SW 1271 (cell line): ENCODE measurements around the gene CALM1.

Experiments
- DNase-seq, 2 experiments: peaks; one replicate each; lab custom pipeline; 2025; lab: John Stamatoyannopoulos, UW

The CALM1 gene

DNA sequence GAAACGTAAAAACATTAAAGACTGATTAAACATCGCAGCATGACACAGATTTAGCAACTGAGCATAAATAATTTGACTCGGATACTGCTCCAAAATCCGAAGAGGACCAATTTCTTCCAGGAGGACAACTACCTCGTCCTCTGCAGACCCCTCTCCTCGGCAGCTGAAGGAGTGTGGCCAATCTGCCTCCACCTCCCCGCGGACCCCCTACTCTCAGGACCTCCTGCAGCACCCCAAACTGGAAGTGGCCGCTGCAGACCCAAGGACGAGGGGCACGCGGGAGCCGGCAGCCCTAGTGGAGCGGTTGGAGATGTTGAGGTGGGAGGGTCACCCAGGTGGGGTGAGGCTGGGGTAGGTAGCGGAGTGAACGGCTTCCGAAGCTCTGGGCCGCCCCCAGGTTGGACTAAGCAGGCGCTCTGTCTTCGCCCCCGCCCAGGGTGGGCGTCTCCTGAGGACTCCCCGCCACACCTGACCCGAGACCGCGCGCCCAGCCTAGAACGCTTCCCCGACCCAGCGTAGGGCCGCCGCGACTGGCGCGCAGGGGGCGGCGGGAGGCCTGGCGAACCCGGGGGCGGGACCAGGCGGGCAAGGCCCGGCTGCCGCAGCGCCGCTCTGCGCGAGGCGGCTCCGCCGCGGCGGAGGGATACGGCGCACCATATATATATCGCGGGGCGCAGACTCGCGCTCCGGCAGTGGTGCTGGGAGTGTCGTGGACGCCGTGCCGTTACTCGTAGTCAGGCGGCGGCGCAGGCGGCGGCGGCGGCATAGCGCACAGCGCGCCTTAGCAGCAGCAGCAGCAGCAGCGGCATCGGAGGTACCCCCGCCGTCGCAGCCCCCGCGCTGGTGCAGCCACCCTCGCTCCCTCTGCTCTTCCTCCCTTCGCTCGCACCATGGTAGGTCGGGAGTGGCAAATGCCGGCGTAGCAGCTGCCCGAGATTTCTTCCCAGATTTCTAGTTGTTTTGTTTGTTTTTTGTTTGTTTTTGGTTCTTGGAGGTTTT is at the start of gene CALM1:
TSS of gene CALM1 (plus strand) at position 689 of the 999 bp plus-strand sequence. CDS start at position 891, 202 bp downstream.
- peak; percentile 30 to 83 for DNase-seq

DNA sequence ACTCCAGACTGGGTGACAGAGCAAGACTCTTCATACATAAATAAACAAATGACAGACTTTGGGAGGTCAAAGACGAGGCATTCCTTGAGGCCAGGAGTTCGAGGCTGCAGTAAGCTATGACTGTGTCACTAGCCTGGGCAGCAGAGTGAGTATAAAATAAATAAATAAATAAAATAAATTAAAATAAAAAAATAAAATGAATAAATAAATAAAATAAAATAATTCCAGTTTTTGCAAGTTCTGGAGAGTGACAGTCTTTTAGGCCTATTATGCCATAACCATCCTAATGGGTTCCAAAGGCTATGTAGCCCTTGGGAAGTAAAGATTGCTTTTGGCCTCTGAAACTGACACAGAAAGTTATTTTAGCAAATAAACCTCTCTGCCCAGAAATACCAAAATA is 48.6 kb upstream of the CALM1 start:
- no peak for DNase-seq

DNA sequence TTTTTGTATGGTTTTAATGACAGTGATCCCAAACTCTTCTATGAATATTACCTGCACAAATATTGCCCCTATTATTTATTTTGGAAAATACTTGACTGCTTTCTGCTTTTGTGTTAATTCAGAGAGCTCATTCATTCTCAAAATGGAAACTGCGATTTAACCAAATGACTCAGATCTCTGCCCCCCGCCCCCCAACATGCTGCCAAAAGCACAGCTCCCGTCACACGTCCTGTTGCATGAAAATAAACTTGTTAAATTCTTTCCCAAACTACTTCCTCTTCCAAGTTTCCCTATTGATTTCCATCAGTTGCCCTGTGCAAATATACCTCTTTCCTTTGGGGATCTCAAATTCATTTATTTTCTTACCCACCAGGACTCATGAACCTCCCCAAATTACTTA is 47.1 kb upstream of the CALM1 start:
- DNase-seq, result no peak

DNA sequence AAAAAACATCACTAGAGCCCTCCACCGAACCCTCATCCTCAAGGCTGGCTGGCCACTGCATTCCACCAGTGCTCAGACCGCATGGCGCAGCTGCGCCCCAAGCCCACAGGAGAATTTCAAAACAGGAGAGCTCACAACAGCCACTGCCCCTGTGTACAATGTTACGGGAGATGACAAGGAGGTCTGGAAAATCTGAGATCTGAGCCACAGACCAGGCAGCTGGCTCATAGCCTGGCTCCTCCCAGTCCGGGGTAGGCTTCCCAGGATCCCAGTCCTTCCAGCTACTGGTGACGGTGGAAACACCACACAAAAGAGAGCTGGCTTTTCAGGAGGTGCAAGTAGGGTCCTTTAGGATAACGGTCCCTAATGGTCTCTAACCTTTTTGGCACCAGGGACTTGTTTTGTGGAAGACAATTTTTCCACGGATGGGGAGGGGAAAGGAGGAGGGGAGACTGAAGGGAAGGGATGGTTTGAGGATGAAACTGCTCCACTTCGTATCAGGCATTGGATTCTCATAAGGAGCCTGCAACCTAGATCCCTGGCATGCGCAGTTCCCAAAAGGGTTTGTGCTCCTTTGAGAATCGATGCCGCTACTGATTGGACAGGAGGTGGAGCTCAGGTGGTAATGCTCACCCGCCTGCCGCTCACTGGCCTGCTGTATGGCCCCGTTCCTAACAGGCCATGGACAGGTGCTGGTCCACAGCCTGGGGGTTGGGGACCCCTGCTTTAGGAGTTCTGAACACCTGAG is 42.1 kb upstream of the CALM1 start:
- DNase-seq, result no peak

DNA sequence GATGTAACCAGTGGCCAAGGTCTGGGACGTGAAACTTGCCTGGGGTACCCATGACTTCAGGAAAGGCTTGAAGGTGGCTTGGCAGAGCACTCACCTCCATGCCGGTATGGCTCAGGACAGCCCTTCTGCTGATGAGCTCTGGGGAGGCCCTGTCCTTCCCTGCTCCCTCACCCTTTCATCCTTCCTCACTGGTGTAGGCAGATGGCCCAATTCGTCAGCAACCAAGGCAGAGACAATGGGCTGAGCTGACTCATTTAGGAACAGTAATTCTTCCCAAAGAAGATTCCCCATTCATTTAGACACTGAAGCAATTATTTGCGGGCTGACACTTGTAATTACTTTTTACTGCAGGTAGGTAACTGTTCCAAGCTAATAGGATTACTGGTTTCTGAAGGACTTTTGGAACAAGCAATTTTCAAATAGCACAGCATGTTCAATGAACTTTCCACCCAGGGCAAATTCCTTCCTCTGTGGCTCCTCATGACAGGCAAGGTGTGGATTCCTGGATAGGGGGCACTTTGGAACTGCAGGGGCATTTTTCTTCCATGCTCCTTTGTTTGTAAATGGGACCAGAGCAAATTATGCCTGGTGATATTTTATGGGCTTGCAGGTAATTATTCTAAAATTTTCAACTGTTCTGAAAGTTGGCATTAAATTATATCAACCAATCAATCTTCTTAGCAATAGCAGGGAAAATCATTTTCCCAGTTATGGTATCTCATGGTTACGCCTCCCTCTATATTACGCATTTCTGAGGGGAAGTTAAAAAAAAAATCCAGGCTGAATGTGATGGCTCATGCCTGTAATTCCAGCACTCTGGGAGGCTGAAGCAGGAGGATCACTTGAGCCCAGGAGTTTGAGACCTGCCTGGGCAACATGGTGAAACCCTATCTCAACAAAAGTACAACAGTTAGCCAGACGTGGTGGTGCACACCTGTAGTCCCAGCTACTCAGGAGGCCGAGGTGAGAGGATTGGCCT is 41.0 kb upstream of the CALM1 start:
- no peak for DNase-seq

DNA sequence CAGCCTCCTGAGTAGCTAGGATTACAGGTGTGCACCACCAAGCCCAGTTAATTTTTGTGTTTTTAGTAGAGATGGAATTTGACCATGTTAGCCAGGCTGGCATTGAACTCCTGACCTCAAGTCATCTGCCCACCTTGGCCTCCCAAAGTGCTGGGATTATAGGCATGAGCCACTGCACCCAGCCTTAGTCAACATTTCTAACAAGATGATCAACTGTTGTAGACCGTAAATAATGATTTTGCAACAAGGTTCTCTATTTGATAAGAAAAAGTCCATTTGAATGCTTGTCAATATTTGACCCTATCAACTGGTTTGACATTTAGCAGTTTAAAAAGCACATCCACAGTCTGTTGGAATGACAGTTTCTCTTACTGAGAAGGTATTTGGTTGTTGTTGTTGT is 39.9 kb upstream of the CALM1 start:
- no peak for DNase-seq

DNA sequence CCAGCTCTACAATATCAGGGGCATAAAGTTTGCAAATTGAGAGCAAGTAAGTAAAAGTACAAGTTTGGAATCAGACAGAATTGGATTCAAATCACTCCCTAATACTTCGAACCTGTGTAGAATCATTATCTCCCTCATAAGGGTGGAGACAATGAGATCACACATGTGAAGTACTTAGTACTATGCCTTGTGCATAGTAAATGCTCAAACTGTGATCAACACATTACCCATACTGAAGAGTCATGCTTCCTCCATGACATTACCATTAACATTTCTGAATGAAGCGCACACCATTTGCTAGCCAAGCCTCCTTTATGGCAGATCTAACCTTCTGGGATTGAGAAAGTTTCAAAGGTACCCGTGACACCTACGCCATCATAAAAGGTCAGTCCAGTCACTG is 38.5 kb upstream of the CALM1 start:
- no peak for DNase-seq

DNA sequence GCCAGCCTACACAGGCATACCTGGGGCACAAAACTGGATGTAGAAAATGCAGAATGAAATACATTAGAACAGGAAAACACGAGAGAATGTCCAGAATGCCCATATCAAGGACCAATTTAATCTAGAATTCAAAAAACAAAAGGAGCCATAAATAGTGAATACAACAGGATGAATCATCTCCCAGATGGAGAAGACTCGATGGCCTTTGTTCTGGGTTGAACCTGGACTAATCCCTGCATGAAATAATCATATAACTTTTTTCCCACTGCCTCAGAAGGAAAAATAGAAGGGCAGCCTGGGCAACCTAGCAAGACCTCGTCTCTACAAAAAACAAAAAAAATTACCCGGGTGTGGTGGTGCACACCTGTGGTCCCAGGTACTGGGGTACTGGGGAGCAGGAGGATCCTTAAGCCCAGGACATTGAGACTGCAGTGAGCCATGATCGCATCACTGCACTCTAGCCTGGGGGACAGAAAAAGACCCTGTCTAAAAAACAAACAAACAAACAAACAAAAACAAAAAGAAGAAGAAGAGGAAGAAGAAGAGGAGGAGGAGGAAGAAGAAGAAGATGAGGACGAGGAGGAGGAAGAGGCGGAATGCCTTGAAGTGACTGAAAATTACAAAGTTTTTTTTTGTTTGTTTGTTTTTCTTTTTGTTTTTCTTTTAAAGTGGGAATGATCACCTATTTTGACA is 34.8 kb upstream of the CALM1 start:
- no peak for DNase-seq

DNA sequence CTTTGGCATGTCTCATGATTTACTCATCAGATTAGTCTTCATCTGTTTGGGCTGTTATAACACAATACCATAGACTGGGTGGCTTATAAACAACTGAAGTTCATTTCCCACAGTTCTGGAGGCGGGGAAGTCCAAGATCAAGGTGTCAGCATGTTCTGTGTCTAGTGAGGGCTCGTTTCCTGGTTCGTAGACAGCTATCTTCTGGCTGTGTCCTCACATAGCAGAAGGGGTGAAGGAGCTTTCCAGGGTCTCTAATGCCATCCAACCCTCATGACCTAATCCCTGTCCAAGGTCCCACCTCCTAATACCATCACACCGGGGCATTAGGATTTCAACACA is 34.3 kb upstream of the CALM1 start:
- DNase-seq, result no peak

DNA sequence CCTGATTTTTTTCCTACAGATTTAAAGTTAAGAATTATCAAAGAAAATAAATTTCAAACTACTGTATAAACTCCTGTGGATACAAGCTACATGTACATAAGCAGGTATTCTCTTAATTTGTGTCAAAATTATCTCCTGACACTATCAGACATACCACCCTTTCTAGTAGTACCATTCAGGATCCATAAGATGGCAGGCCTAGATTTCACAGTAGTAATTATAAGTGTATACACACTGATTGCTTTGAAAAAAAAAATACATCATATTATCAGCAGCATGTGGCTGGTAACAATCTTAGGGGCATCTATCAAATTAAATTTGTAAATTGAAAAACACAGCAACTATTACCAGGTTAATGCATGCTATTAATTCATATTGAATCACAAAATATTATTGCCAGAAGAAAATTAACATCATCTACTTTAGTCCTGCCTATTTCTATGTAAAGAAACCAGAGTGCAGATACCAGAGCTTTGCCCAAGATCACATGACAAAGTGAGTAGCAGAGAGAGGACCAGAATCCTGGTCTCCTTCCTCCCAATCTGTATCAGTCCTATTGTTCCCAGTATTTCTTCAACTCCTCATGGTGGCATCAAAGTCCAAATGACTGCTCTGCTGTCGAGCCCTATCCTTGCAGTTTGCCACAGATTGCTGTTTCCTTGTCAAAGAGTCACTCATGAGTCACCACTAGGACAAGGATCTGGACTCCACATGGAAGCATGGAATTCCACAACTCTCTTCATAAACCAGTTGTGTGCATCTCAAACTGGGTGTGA is 27.7 kb upstream of the CALM1 start:
- DNase-seq, result peak in 1 of 2 experiments; percentile 16

DNA sequence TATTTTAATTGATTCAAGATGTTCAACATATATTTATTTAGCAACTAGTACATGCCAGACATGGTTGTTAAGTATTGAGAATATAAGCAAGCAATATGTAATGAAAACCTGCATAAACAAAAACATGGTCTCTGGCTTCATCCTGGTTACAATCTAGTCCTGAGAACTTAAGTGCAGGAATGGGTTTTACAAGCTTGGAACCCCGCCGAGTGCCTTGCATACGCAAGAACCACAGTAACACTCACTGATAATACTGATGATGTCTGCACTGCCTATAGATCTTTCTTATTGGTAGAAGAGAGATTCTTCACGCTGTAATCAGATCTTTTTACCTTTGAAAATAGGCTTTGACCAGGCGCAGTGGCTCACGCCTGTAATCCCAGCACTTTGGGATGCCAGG is 22.9 kb upstream of the CALM1 start:
- DNase-seq, result no peak

DNA sequence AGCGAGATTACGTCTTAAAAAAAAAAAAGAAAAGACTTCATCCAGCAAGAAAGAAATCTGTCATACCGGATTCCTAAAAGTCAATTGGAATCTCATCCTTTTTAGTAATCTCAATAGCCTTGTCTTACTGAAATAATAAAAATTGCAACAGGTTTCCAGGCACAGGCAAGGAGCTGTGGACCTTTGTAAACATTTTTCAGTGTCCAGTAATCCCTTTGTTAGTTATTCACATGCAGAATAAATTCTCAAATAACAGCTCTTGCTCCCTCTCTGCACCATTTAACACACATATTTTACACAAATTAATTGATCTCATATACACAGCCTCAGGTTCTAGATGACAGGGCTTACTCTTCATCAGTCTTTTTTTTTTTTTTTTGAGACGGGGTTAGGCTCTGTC is 22.0 kb upstream of the CALM1 start:
- DNase-seq, result no peak

DNA sequence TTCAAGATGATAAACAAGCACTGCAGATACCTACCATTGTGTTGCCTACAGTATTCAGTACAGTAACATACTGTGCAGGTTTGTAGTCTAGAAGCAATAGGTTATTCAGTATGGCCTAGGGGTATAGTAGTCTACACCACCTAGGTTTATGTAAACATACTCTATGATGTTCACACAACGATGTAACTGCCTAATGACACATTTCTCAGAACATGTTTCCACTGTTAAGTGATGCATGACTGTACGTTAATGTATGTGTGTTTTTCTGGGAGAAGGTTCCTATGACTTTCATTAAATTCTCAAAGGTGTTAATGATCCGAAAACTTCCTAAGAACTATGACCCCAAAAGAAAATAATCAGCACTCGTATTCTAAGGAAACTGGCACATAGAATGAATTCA is 20.9 kb upstream of the CALM1 start:
- DNase-seq, result no peak

DNA sequence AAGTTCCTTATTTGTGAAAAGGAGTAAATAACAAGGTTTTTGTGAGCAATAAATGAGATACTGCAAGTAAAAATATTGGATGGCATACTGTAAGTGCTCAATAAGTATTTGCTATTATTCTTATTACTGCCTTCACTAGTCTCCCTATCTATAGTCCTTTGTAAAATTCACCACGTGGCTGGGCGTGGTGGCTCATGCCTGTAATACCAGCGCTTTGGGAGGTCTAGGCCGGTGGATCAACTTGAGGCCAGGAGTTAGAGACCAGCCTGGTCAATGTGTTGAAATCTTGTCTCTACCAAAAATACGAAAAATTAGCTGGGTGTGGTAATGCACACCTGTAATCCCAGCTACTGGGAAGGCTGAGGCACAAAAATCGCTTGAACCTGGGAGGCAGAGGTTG is 18.6 kb upstream of the CALM1 start:
- DNase-seq, result no peak

DNA sequence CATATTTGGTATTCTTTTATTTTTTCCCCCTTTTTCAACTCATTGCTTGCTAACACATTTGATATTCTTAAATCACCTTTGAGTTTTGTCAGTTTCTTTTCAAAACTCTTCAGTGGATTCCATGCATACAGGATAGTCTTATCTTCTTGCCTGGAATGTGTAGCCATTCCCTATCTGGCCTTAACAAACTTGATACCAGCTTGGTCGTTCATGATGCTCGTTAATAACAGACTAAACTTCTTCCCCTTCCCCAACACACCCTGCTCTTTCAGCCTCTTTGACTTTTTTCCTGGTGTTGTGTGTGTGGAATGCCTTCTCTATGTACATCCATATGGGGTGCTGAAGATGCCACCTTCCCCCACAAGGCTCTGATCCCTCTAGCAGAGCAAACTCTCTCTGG is 17.7 kb upstream of the CALM1 start:
- DNase-seq, result no peak

DNA sequence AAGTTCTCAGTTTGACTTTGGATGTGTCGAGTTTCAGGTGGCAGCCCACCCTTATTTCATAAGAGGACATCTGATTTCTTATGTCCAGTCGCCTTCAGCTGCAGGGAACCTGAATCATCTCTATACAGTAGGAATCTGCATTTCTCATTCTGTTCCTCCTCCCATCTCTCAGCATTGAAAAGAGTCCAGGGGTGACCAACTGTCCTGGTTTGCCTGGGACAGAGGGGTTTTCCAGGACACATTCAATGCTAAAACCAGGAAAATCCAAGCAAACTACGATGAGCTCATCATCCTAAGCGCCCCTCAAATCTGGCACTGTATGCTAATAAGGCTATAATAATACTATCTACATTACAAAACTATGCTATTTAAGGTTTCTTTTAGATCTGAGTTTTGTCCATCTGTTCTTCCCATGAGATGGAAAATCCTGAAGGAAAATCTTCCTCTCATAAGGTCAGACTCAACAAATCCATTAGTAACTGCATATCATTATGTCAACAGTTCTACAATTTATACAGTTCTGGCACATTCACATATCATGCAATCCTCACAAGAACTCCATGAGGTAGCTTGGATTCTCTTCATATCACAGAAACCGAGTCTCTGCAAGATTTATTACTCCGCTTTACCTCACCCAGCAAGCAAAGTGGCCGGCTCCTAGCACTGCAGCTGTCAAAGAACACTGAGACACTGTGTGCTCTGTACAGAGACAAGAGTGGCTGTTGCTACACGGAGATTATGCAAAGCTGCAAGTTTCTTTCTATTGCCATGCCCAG is 15.6 kb upstream of the CALM1 start:
- DNase-seq, result no peak

DNA sequence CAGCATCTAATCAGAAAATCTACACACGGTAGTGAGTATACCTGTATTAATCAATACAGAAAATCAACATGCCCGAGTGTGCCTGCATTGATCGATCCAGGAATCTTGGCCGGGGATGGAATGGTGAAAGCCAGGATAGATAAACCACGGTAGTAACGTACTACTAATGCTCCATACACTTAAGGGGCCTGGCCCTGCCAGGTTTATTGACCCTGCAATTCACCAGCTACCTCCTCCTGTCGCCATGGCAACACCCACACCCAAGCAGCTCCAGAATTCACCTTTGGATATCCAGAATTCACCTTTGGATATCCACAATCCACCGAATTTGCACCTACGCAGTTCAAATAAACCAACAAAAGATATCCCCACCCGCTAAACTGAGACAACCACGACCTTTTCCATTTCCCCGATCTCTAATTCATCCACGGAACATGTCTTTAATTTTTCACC is 14.8 kb upstream of the CALM1 start:
- no peak for DNase-seq

DNA sequence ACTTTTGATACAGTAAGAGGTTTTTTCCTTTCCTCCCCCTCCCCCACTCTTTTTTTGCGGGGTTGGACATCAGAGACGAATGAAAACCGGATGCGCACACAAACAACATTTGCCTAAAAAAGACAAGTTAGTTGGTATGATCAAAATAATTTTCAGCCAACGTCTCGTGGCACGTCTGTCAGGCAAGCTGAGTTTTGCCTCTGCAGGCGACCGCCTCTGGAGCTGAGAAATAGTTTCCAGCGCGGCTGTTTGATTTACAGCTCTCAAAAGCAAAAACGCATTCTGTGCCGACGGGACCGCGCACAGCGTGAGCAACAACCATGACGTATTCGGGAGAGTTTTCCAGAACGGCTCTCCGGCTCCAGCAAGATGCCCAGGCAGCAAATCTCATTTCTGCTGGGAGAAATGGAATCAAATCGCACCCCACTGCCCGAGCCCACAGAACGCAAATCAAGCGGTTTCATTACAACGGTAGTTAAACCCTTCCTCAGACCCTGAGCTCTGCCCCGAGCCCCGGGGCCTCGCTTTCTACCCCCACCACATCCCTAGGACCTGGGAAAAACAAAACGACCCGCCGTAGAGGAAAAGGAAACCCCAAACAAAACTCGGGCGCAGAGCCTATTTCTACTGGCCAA is 14.2 kb upstream of the CALM1 start:
- DNase-seq, result peak in 1 of 2 experiments; percentile 67

DNA sequence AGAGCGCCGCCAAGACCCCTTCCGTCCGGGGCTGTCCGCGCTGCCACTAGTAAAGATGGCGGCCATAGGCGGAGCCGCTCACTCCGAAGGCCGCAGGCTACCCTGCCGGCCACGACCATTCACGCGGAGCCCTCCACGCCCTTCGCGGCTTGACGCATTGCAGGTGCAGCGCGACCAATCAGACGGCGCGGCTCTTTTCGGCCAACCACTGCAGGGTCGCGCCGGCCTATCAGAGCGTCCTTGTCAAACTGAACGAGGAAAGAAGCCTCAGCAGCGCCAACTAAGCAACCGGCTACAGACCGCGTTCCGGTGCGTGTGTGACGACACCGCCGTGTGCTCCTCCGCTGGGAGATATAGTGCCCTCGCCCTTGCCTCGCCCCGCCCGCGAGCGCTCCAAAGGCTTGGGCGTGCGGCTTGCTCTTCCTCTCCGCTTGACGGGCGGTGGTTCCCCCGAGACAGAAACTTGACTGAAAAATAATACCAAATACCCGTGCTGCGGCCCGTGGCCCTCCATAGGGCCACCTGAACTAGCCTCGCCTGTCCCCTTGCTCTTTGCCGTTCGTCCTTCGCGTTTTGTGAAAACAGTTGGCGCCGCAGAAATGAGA is 13.6 kb upstream of the CALM1 start:
- peak; percentile 97 to 98 for DNase-seq
